ENCODE measurements around the gene ABCF3.

DNA sequence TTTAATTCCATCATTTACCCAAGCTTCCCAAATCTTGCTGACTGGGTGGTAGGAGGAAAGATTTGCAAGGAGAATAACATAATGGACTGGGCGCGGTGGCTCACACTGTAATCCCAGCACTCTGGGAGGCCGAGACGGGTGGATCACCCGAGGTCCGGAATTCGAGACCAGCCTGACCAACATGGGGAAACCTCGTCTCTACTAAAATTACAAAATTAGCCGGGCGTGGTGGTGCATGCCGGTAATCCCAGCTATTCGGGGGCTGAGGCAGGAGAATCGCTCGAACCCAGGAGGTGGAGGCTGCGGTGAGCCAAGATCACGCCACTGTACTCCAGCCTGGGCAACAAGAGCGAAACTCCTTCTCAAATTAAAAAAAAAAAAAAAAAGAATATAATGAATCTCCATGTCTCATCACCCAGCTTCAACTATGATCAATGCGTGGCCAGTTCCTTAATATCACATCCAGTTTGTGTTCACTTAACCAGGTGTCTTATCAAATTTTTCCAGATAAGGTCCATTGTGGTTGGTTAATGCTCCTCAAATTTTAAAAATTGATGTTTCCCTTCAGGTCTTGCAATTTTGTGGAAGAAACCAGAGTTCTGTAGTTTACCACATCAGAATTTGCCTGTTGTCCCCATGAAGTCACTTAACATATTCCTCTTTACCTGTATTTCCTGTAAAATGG is 1.3 kb upstream of the ABCF3 start:
- TF ChIP-seq CTCF (IDR thresholded peaks at IDR 0.05 in 8 of 11, conservative IDR thresholded peaks at IDR 0.05 in 3 of 11) = no peak
- TF ChIP-seq POLR2AphosphoS5 (IDR thresholded peaks at IDR 0.05) = no peak
- no peak for TF ChIP-seq POLR2A (IDR thresholded peaks at IDR 0.05)
